D721Med (cell line): ENCODE measurements around the gene UBE3C.
"Not testable (repeated sequence)": the region's sequence is repeated elsewhere in the genome, so short reads cannot be mapped to it uniquely, and the experiment has no call there.

ENCODE experiments used
- DNase-seq: peaks from one replicate; pipeline ENCODE4 v3.0.0; 2011; ENCODE audit warnings: low spot score; ENCODE audit not compliant: insufficient read length
- FAIRE-seq: peaks from 2 replicates; lab custom pipeline; 2011; peaks lifted over from hg19 to GRCh38; lab: Jason Lieb, UNC
- CTCF ChIP-seq: IDR thresholded peaks from 2 replicates; pipeline ENCODE4 v1.5.1; 2012; ENCODE audit warnings: mild to moderate bottlenecking, control low read depth; ENCODE audit not compliant: insufficient read depth; ENCODE audit errors: missing control alignments

The UBE3C gene

GRCh38 chr7:157271991-157272324 is 133.2 kb downstream of the UBE3C start:
- no peak for TF ChIP-seq CTCF
- no peak for FAIRE-seq
- DNase-seq: no peak

- TF ChIP-seq CTCF: no peak
- no peak for DNase-seq
- no peak for FAIRE-seq
Observed at GRCh38 chr7:157272351-157273207, 133.9 kb downstream of the UBE3C start.

GRCh38 chr7:157273208-157274093 is 134.7 kb downstream of the UBE3C start:
- TF ChIP-seq CTCF: peak; percentile 87
- FAIRE-seq (no peak), DNase-seq (peak; percentile 89)

- not testable (repeated sequence) for DNase-seq, FAIRE-seq
Observed at GRCh38 chr7:157274094-157274634, 135.4 kb downstream of the UBE3C start.

GRCh38 chr7:157274991-157275427 is 136.3 kb downstream of the UBE3C start:
- no peak for DNase-seq
- no peak for FAIRE-seq
- no peak for TF ChIP-seq CTCF

- TF ChIP-seq CTCF: no peak
- DNase-seq: no peak
- no peak for FAIRE-seq
Observed at GRCh38 chr7:157276091-157276561, 137.4 kb downstream of the UBE3C start.
